ENCODE data around the gene ANGPTL2. TPM values are rescaled to one million over a fixed set of nuclear protein-coding genes. Genes with fewer than 3 reads are reported as not detected.

ANGPTL2 gene
- total RNA-seq, 1 experiment from 2014 or later, result 5.1 TPM

DNA sequence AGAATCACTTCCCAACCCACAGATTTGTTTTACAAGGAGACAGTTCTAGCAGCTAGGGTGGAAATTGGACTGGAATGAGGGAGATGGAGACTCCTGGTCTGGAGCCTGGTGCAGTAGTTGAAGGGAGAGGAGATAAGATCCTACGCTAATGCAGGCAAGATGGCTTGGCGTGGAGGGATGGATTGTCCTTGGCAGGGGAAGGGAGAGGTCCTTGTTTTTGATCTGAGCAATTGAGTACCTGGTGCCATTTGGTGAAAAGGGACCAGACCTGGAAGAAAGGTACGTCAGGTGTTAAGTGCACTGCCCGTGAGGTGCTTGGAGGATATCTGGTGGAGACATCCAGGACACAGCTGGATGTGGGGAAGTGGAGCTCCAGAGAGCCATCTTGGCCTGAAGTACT is 35.7 kb downstream of the ANGPTL2 start:
- Histone ChIP-seq H3K4me1 (ENCODE audit: insufficient read depth, low read length) (no peaks in the 10 kb centered on the region), H3K9ac (ENCODE audit: extremely low read depth, insufficient read length, low read length) (no peak overlapping the region), H2AK5ac (ENCODE audit: insufficient read length, low read length) (no peak overlapping the region), H4K20me1 (ENCODE audit: control insufficient read depth, insufficient read depth, insufficient read length) (no peaks in the 10 kb centered on the region), H2BK15ac (ENCODE audit: low read depth, low read length) (no peak overlapping the region), H3K56ac (ENCODE audit: insufficient read length, low read depth, low read length) (no peak overlapping the region), H3K4me2 (ENCODE audit: insufficient read depth, insufficient read length, low read length) (no peak overlapping the region), H3K79me1 (ENCODE audit: insufficient read depth, low read depth, low read length, poor library complexity, severe bottlenecking) (no peaks in the 10 kb centered on the region), H2BK12ac (ENCODE audit: insufficient read length, low read depth, low read length) (no peak overlapping the region), H3K18ac (ENCODE audit: insufficient read length, low read depth, low read length) (no peak overlapping the region), H3K4ac (ENCODE audit: low read depth, low read length) (no peak overlapping the region), H2AFZ (ENCODE audit: low read length) (no peak overlapping the region), H3K27ac (ENCODE audit: insufficient read length, low read depth, low read length) (no peak overlapping the region), H3K27me3 (ENCODE audit: insufficient read depth, low read length) (no peaks in the 10 kb centered on the region), H2BK20ac (ENCODE audit: low read depth, low read length, poor library complexity, severe bottlenecking) (no peak overlapping the region), H3K9me3 (ENCODE audit: control insufficient read depth, low read depth, low read length) (no peaks in the 10 kb centered on the region), H3T11ph (ENCODE audit: low read length) (no peak overlapping the region), H4K8ac (replicated peaks; ENCODE audit: insufficient read length, low read depth, low read length) (no peak overlapping the region), H4K91ac (ENCODE audit: insufficient read length, low read depth, low read length) (no peak overlapping the region), H2BK120ac (ENCODE audit: low read depth, low read length, poor library complexity, severe bottlenecking) (no peak overlapping the region), H4K5ac (ENCODE audit: insufficient read length, low read depth, low read length) (no peak overlapping the region), H3K23ac (ENCODE audit: insufficient read length, low read depth, low read length) (no peak overlapping the region), H3K23me2 (ENCODE audit: insufficient read length, low read depth, low read length, poor library complexity, severe bottlenecking) (no peaks in the 10 kb centered on the region), H3K14ac (ENCODE audit: insufficient read depth, low read length) (no peak overlapping the region), H2BK5ac (ENCODE audit: insufficient read length, low read length) (no peak overlapping the region), H3K79me2 (ENCODE audit: insufficient read depth, low read length) (no peaks in the 10 kb centered on the region)
- no peak for DNase-seq
- Mint-ChIP-seq H3K4me1 (peaks cover 3 to 4% of the 10 kb centered on the region in 2 experiments; a peak in 2 of 4 replicates), H3K27me3 (ENCODE audit: low read depth) (no peaks in the 10 kb centered on the region), H3K27ac (peak overlapping the region in 1 of 3 experiments; percentile 8; a peak in 1 of 7 replicates), H3K9me3 (no peaks in the 10 kb centered on the region), H3K36me3 (ENCODE audit: insufficient read depth in 1 of 3, low read depth in 3 of 3) (no peaks in the 10 kb centered on the region; a peak in 3 of 7 replicates), H3K4me3 (no peak overlapping the region)
- WGBS (ENCODE audit: extremely low coverage, insufficient read length, low lambda C conversion rate), result no CpG with 5 or more reads among the region's 4 CpGs
- TF ChIP-seq CTCF (conservative IDR thresholded peaks at IDR 0.05), result no peak
